ENCODE results near the gene TMEM100.

TMEM100 gene

DNA sequence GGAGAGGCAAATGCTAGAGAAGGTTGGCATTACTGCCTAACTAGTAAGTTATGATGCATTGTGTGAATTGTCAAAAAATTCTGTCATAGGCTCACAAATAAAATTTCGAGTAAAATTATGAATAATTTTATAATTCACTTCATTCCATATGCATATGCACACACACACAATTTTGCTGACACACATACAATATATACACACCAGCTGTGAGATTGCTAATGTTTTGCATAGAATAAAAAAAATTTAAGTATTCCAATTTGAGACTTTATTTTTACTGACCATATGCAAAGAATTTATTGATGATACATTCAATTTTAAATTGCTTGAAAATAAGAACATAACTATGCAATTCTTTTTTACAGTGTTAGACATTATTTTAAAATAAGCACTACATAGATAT is 6.8 kb upstream of the TMEM100 start:
- no peaks in the 10 kb centered on the region for H3K36me3 ChIP-seq (ENCODE audit: insufficient read depth, low read length)
- no peak for DNase-seq (ENCODE audit: low read depth, low spot score)
- peak overlapping the region; percentile 79 for H3K27ac ChIP-seq
- H3K9ac ChIP-seq (ENCODE audit: insufficient read length) = no peak overlapping the region
- TF ChIP-seq POLR2AphosphoS5 (IDR thresholded peaks at IDR 0.05; ENCODE audit: borderline replicate concordance, low read depth, low read length) (no peak), EZH2 (IDR thresholded peaks at IDR 0.05) (no peak), FOXP2 (optimal IDR thresholded peaks at IDR 0.05; ENCODE audit: control extremely low read depth, extremely low read length, insufficient read depth) (no peak)
- H3K4me3 ChIP-seq = peak overlapping the region; percentile 46; the same call in 1 of the 2 replicates
- no peaks in the 10 kb centered on the region for H3K9me3 ChIP-seq (ENCODE audit: low read depth, low read length)

DNA sequence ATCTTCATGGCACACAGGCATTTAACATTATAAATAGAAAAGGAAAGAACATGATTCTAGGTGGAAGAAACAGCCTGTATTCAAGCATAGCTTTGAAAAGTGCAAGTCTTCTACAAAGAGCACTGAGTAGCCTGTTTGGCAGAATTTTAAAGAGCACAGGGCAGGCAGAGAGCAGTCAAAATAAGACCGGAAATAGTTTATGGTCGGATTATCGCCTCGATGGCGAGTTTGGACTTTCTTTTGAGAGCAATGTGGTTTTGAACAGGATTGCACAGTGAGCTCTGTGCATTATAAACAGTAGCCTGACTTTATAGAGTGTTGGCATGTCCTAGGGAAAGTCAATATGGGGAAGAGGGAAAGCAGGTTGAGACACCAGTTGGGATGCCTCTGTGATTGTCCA is 6.2 kb upstream of the TMEM100 start:
- Histone ChIP-seq H3K9ac (ENCODE audit: insufficient read length) (peak overlapping the region; percentile 8), H3K36me3 (ENCODE audit: insufficient read depth, low read length) (no peaks in the 10 kb centered on the region), H3K9me3 (ENCODE audit: low read depth, low read length) (no peaks in the 10 kb centered on the region), H3K27ac (peak overlapping the region; percentile 79), H3K4me3 (peak overlapping the region; percentile 46)
- no peak for DNase-seq (ENCODE audit: low read depth, low spot score)
- no peak for TF ChIP-seq EZH2 (IDR thresholded peaks at IDR 0.05)
- no peak for TF ChIP-seq FOXP2 (optimal IDR thresholded peaks at IDR 0.05; ENCODE audit: control extremely low read depth, extremely low read length, insufficient read depth)
- no peak for TF ChIP-seq POLR2AphosphoS5 (IDR thresholded peaks at IDR 0.05; ENCODE audit: borderline replicate concordance, low read depth, low read length)

DNA sequence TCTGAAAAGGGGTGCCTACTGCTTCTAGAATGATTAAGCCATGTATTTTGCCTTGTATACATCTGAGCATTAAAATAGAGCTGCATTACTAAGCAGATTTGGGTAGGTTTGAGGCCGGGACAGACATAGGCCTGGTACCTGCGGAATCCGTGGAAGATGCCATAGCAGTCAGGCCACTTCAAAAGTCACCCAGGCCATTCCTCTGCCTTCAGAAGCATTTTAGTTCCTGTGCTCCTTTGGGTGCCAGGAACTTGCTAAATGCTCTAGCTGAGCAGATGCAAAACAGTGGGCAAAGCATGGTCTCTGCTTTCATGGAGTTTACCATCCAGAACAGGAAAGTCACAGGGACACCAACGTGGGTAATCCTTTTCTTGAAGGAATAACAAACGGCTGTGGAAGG is 5.7 kb upstream of the TMEM100 start:
- no peak overlapping the region for H3K9ac ChIP-seq (ENCODE audit: insufficient read length)
- no peak for DNase-seq (ENCODE audit: low read depth, low spot score)
- TF ChIP-seq FOXP2 (optimal IDR thresholded peaks at IDR 0.05; ENCODE audit: control extremely low read depth, extremely low read length, insufficient read depth) (no peak), EZH2 (IDR thresholded peaks at IDR 0.05) (no peak), POLR2AphosphoS5 (IDR thresholded peaks at IDR 0.05; ENCODE audit: borderline replicate concordance, low read depth, low read length) (no peak)
- H3K27ac ChIP-seq = peak overlapping the region; percentile 79
- no peak overlapping the region for H3K4me3 ChIP-seq
- no peaks in the 10 kb centered on the region for H3K36me3 ChIP-seq (ENCODE audit: insufficient read depth, low read length)
- H3K9me3 ChIP-seq (ENCODE audit: low read depth, low read length) = no peaks in the 10 kb centered on the region

DNA sequence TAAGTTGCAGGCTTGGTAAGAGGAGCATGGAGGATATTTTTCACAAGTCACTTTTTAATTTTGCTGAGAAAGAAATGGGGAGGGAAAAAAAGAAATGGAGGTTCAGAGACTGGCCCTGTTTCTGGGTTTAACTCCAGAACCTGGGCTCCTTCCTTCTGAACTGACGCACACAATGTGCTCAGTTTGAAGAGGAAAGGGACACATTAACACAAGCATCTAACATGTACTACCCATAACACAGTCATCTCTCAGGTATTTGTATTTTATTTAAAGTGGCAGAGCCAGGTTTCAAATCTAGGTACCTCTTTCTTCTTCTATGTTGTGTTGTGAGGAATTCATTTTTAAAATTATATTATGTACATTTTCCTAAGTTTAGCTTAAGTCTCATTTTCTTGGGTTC is 5.3 kb upstream of the TMEM100 start:
- Histone ChIP-seq H3K36me3 (ENCODE audit: insufficient read depth, low read length) (no peaks in the 10 kb centered on the region), H3K4me3 (no peak overlapping the region), H3K9ac (ENCODE audit: insufficient read length) (no peak overlapping the region), H3K27ac (no peak overlapping the region), H3K9me3 (ENCODE audit: low read depth, low read length) (no peaks in the 10 kb centered on the region)
- TF ChIP-seq FOXP2 (optimal IDR thresholded peaks at IDR 0.05; ENCODE audit: control extremely low read depth, extremely low read length, insufficient read depth) (no peak), POLR2AphosphoS5 (IDR thresholded peaks at IDR 0.05; ENCODE audit: borderline replicate concordance, low read depth, low read length) (no peak), EZH2 (IDR thresholded peaks at IDR 0.05) (no peak)
- DNase-seq (ENCODE audit: low read depth, low spot score) = no peak

DNA sequence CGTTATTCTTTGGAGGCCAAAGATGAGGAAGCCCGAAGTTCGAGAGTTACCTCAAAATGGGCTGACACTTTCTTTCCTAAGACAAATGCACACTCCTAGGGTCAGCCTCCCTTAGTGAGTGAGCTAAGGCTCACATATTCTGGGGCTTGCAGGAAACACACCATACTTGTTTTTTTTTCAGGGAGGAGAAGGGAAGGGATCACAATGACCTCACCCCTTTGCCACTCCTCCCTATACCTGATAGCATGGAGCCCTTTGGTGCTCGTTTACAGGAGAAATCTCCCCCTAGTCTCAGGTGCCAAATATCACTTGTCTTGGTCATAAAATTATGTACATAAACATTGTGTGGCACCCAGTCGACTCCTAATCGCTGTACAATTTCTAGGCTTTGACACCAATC is 4.6 kb upstream of the TMEM100 start:
- Histone ChIP-seq H3K36me3 (ENCODE audit: insufficient read depth, low read length) (no peaks in the 10 kb centered on the region), H3K9me3 (ENCODE audit: low read depth, low read length) (no peaks in the 10 kb centered on the region), H3K27ac (peak overlapping the region; percentile 75; the same call in 1 of the 2 replicates), H3K9ac (ENCODE audit: insufficient read length) (no peak overlapping the region), H3K4me3 (no peak overlapping the region)
- no peak for TF ChIP-seq EZH2 (IDR thresholded peaks at IDR 0.05)
- TF ChIP-seq FOXP2 (optimal IDR thresholded peaks at IDR 0.05; ENCODE audit: control extremely low read depth, extremely low read length, insufficient read depth) = no peak
- no peak for TF ChIP-seq POLR2AphosphoS5 (IDR thresholded peaks at IDR 0.05; ENCODE audit: borderline replicate concordance, low read depth, low read length)
- DNase-seq (ENCODE audit: low read depth, low spot score) = no peak

DNA sequence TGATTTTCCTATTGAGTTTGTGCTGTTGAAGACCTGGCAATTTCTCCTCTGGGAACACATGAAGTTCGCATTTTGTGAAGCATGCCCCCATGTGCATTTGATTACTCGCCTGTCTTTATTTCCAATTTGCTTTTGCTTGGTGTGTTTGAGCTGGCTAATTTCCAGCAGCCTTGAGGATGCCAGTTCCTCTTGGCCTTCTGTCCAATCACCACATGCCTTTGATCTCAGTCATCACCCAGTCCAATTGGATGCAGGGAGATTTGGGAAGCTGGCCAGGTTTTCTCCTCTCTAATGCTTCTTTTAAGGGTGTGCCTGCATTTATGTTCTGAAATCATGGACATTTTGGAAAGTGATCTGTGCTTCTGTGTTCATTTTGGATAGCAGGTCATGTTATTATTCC is 3.8 kb upstream of the TMEM100 start:
- TF ChIP-seq FOXP2 (optimal IDR thresholded peaks at IDR 0.05; ENCODE audit: control extremely low read depth, extremely low read length, insufficient read depth) (no peak), EZH2 (IDR thresholded peaks at IDR 0.05) (no peak), POLR2AphosphoS5 (IDR thresholded peaks at IDR 0.05; ENCODE audit: borderline replicate concordance, low read depth, low read length) (no peak)
- H3K36me3 ChIP-seq (ENCODE audit: insufficient read depth, low read length) = no peaks in the 10 kb centered on the region
- H3K27ac ChIP-seq = peak overlapping the region; percentile 75
- H3K4me3 ChIP-seq = peak overlapping the region; percentile 26
- no peaks in the 10 kb centered on the region for H3K9me3 ChIP-seq (ENCODE audit: low read depth, low read length)
- H3K9ac ChIP-seq (ENCODE audit: insufficient read length) = no peak overlapping the region
- DNase-seq (ENCODE audit: low read depth, low spot score) = no peak

DNA sequence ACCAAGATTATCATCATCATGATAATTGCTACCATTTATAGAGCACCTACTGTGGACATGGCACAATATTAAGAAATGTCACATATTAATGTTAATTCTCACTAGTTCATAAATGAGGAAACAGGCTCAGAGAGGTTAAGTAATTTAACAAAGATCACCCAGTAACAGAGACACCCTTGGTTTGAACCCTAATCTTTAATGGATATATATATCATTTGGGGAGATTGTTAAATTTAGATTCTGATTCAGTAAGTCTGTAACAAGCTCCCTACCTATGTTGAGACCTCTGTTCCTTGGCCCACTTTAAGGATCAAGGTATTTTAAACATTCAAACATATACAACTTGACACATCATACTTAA is 804 bp upstream of the TMEM100 start:
- Histone ChIP-seq H3K9ac (ENCODE audit: insufficient read length) (no peak overlapping the region), H3K9me3 (ENCODE audit: low read depth, low read length) (no peaks in the 10 kb centered on the region), H3K4me3 (peak overlapping the region; percentile 67), H3K36me3 (ENCODE audit: insufficient read depth, low read length) (peaks cover 8% of the 10 kb centered on the region; the same call in 1 of the 2 replicates), H3K27ac (no peak overlapping the region)
- TF ChIP-seq POLR2AphosphoS5 (IDR thresholded peaks at IDR 0.05; ENCODE audit: borderline replicate concordance, low read depth, low read length) (no peak), FOXP2 (optimal IDR thresholded peaks at IDR 0.05; ENCODE audit: control extremely low read depth, extremely low read length, insufficient read depth) (no peak), EZH2 (IDR thresholded peaks at IDR 0.05) (no peak)
- DNase-seq (ENCODE audit: low read depth, low spot score) = no peak

DNA sequence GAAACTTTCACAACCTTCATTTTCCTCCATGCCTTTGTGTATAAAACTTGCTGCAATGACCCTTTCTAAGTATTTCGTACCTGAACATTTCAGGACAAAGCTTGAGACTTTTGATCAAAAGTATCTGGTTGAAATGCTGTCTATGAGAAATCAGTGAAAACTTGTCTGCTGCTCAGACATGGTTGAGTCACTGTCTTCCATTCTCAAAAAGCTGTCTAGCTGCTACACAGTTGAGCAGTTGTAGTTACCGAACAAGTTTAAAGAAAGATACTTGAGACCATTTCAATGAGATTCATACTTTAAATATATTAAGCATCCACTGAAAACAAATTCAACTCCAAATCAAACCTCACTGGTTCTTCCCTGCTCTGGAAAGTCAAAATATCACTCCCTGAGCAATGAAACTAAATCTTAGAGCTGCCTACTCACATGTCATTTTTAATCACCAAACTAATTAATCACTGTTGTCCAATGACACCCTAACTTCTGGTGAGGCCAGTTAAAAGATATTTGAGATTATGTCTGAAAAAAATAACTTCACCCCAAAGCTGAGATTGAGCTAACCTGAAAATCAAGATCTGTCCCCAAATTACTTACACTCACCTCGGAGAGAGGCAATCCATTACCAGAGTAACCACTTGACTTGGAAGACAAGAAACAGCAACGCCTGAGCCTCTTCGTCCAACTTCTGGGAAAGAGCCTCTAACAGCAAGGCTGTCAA is 488 bp downstream of the TMEM100 start:
- Histone ChIP-seq H3K36me3 (ENCODE audit: insufficient read depth, low read length) (peaks cover 8% of the 10 kb centered on the region; the same call in 1 of the 2 replicates), H3K4me3 (peak overlapping the region; percentile 67), H3K9me3 (ENCODE audit: low read depth, low read length) (no peaks in the 10 kb centered on the region), H3K9ac (ENCODE audit: insufficient read length) (no peak overlapping the region), H3K27ac (peak overlapping the region; percentile 45)
- TF ChIP-seq POLR2AphosphoS5 (IDR thresholded peaks at IDR 0.05; ENCODE audit: borderline replicate concordance, low read depth, low read length) (no peak), FOXP2 (optimal IDR thresholded peaks at IDR 0.05; ENCODE audit: control extremely low read depth, extremely low read length, insufficient read depth) (no peak), EZH2 (IDR thresholded peaks at IDR 0.05) (no peak)
- no peak for DNase-seq (ENCODE audit: low read depth, low spot score)

All from SK-N-MC (cell line).